K562 (cell line): ENCODE measurements around the gene TMEM126A. TPM values are rescaled to one million over a fixed set of nuclear protein-coding genes. Genes with fewer than 3 reads are reported as not detected.

Source experiments
- ATAC-seq: fragments of 200-7000 bp; cut with Tn5 transposase; 3 replicates; pipeline ENCODE4 v1.9.1; 2020; ENCODE audit warnings: moderate library complexity
- BruUV-seq: library from RNA; stranded (reverse); fragments of 400-500 nt; replicated peaks from 2 replicates; lab custom pipeline; 2021; lab: Mats Ljungman, UMichigan
- CTCF ChIA-PET: fragments of 300-600 bp; formaldehyde crosslinking; extraction: SDS; loops from one replicate; lab custom pipeline; 2021; ENCODE audit warnings: low intra/inter-chr PET ratio; lab: Yijun Ruan, JAX
- POLR2A ChIA-PET: fragments of 300-600, 350-650 bp; sonication (Branson Sonifier 250); formaldehyde crosslinking; extraction: SDS; loops from one replicate; lab custom pipeline; 2021; ENCODE audit warnings: antibody characterized with exemption, inconsistent platforms; lab: Yijun Ruan, JAX
- DNase-seq, 4 experiments: peaks; one replicate each; pipeline versions ENCODE4 v3.0.0 to v3.0.0-alpha.2; 2011 to 2018; ENCODE audit warnings: low spot score in 3 of 4, mixed read lengths in 3 of 4; ENCODE audit errors: extremely low read depth in 1 of 4
- FAIRE-seq: peaks from 2 replicates; lab custom pipeline; 2011; peaks lifted over from hg19 to GRCh38; lab: Jason Lieb, UNC
- H2AFZ ChIP-seq: 2 replicates; pipeline ENCODE4 v1.6.0; 2011; ENCODE audit warnings: low read depth, low read length, control low read depth, inconsistent platforms
- H3K27ac ChIP-seq: fragments of 200-600 bp; 3 replicates; pipeline ENCODE4 v1.8.0; 2011; ENCODE audit warnings: low read depth, mild to moderate bottlenecking, control low read depth, inconsistent platforms, low read length, moderate library complexity, mixed read lengths; ENCODE audit errors: extremely low read depth
- H3K27me3 ChIP-seq, 2 experiments: fragments of 300-600 bp in 1 of 2; 2 replicates in 1 of 2; 3 replicates in 1 of 2; pipeline versions ENCODE4 v1.6.0 to v1.8.0; 2011; ENCODE audit warnings: inconsistent platforms in 2 of 2, low read length in 2 of 2, mild to moderate bottlenecking in 1 of 2, mixed read lengths in 1 of 2, moderate library complexity in 1 of 2; ENCODE audit not compliant: control insufficient read depth in 2 of 2, insufficient read depth in 2 of 2
- H3K36me3 ChIP-seq: fragments of 300-600 bp; 3 replicates; pipeline ENCODE4 v1.8.0; 2011; ENCODE audit warnings: mild to moderate bottlenecking, low read length, inconsistent platforms; ENCODE audit not compliant: control insufficient read depth, insufficient read depth
- H3K4me1 ChIP-seq, 2 experiments: fragments of 200-600 bp in 1 of 2; replicated peaks in 1 of 2; 2 replicates in 1 of 2; 3 replicates in 1 of 2; pipeline versions ENCODE4 v1.5.1 to v1.8.0; 2011; ENCODE audit warnings: inconsistent platforms in 2 of 2, low read length in 2 of 2, mild to moderate bottlenecking in 1 of 2, mixed read lengths in 1 of 2, moderate library complexity in 1 of 2; ENCODE audit not compliant: control insufficient read depth in 2 of 2, insufficient read depth in 2 of 2
- H3K4me2 ChIP-seq: 2 replicates; pipeline ENCODE4 v1.6.1; 2011; ENCODE audit warnings: low read length, control low read depth, inconsistent platforms, mixed read lengths; ENCODE audit not compliant: insufficient read depth
- H3K4me3 ChIP-seq: fragments of 200-600 bp; sonication (generic), shearing (Covaris generic); 2 replicates; pipeline ENCODE4 v1.5.1; 2016; ENCODE audit warnings: control low read depth, inconsistent platforms
- H3K79me2 ChIP-seq: fragments of 200-600 bp; 3 replicates; pipeline ENCODE4 v1.8.0; 2011; ENCODE audit warnings: low read length, inconsistent platforms; ENCODE audit not compliant: control insufficient read depth, insufficient read depth
- H3K9ac ChIP-seq, 2 experiments: 2 replicates each; pipeline versions ENCODE4 v1.6.0 to v1.6.1; 2011; ENCODE audit warnings: low read depth in 2 of 2, low read length in 2 of 2, control low read depth in 1 of 2, inconsistent platforms in 1 of 2, mild to moderate bottlenecking in 1 of 2, mixed read lengths in 1 of 2; ENCODE audit not compliant: insufficient read depth in 1 of 2
- H3K9me1 ChIP-seq: one replicate; pipeline ENCODE4 v1.6.0; 2011; ENCODE audit warnings: inconsistent platforms, mild to moderate bottlenecking, low read length, moderate library complexity; ENCODE audit not compliant: control insufficient read depth, insufficient read depth
- H3K9me3 ChIP-seq: replicated peaks from 2 replicates; pipeline ENCODE4 v1.5.1; 2011; ENCODE audit warnings: low read depth, low read length, inconsistent platforms; ENCODE audit not compliant: control insufficient read depth, insufficient read depth
- H4K20me1 ChIP-seq: replicated peaks from 2 replicates; pipeline ENCODE4 v1.6.1; 2011; ENCODE audit warnings: low read length, inconsistent platforms, mixed read lengths; ENCODE audit not compliant: control insufficient read depth, insufficient read depth
- ATF7 ChIP-seq: fragments of 450-650 bp; IDR thresholded peaks from 2 replicates; pipeline ENCODE4 v1.7.1; 2014; ENCODE audit warnings: mild to moderate bottlenecking, moderate library complexity
- GTF2A2 ChIP-seq: IDR thresholded peaks from 2 replicates; pipeline ENCODE4 v1.6.1; 2016; ENCODE audit warnings: mild to moderate bottlenecking, missing genetic modification characterization, missing compliant biosample characterization
- MAFK ChIP-seq: IDR thresholded peaks from 2 replicates; pipeline ENCODE4 v1.6.1; 2011; ENCODE audit warnings: low read length, improper control_type of control experiment
- MEF2A ChIP-seq: IDR thresholded peaks from 2 replicates; pipeline ENCODE4 v1.6.1; 2011; ENCODE audit warnings: low read depth, mild to moderate bottlenecking, low read length, moderate library complexity; ENCODE audit not compliant: control insufficient read depth
- NR2C1 ChIP-seq, 2 experiments: fragments of 450-650 bp; IDR thresholded peaks; 2 replicates each; pipeline ENCODE4 v1.6.1; 2017; ENCODE audit warnings: mild to moderate bottlenecking in 2 of 2, antibody characterized with exemption in 1 of 2, inconsistent platforms in 1 of 2, missing compliant biosample characterization in 1 of 2, missing genetic modification characterization in 1 of 2
- PCBP2 ChIP-seq: fragments of 200-400 bp; formaldehyde crosslinking; IDR thresholded peaks from 2 replicates; pipeline ENCODE4 v1.6.1; 2018; ENCODE audit warnings: low read length, low read depth, mild to moderate bottlenecking, moderate library complexity; ENCODE audit not compliant: poor library complexity, severe bottlenecking
- RFX1 ChIP-seq: fragments of 450-650 bp; IDR thresholded peaks from 2 replicates; pipeline ENCODE4 v1.6.1; 2016; ENCODE audit warnings: mild to moderate bottlenecking, moderate library complexity
- SRSF3 ChIP-seq: fragments of 200-400 bp; formaldehyde crosslinking; IDR thresholded peaks from 2 replicates; pipeline ENCODE4 v1.6.1; 2016; ENCODE audit warnings: mild to moderate bottlenecking, low read length, moderate library complexity; ENCODE audit not compliant: insufficient read depth
- WHSC1 ChIP-seq: IDR thresholded peaks from one replicate; pipeline ENCODE4 v1.6.1; 2012; ENCODE audit warnings: low read length, control low read depth, inconsistent platforms
- YY1 ChIP-seq, 3 experiments: IDR thresholded peaks; 2 replicates each; pipeline ENCODE4 v1.6.1; 2011; ENCODE audit warnings: low read length in 2 of 3, mild to moderate bottlenecking in 2 of 3, moderate library complexity in 2 of 3, borderline replicate concordance in 1 of 3, control low read depth in 1 of 3, low read depth in 1 of 3; ENCODE audit not compliant: insufficient read depth in 3 of 3, insufficient replicate concordance in 2 of 3, control insufficient read depth in 1 of 3, insufficient read length in 1 of 3; ENCODE audit errors: extremely low read depth in 1 of 3
- ZNF311 ChIP-seq: fragments of 250-450 bp; sonication (Bioruptor Pico); IDR thresholded peaks from 2 replicates; pipeline ENCODE4 v1.4.0; 2020; ENCODE audit warnings: mild to moderate bottlenecking, moderate library complexity
- WGBS: fragments of 100-300 bp; shearing (Covaris generic); methylation state at CpG from one replicate; pipeline ENCODE4 v1.1.6; 2016; ENCODE audit warnings: low coverage, mixed read lengths; ENCODE audit not compliant: insufficient coverage; ENCODE audit errors: missing lambda C conversion rate; 5-methylcytosine and 5-hydroxymethylcytosine counted together
- in situ Hi-C: fragments of 300-500 bp; cut with MboI; formaldehyde crosslinking; loops from 4 replicates; pipeline ENCODE4 v1.15.0; 2018; ENCODE audit warnings: inconsistent platforms, mixed read lengths
- intact Hi-C: fragments of 100-400 bp; cut with micrococcal nuclease; formaldehyde crosslinking; loops from 2 replicates; pipeline ENCODE4 v1.14.2; 2022
- polyA plus RNA-seq, 8 experiments: library from polyadenylated mRNA; depleted of rRNA in 4 of 8; stranded (reverse) in 5 of 8; unstranded in 3 of 8; fragments of >200 nt; fragmentation: Nextera tagmentation in 2 of 8; fragmentation: Illumina TruSeq in 1 of 8; extraction: Ambion mirVana in 2 of 8; extraction: Trizol in 1 of 8; gene quantifications; 2 replicates each; pipeline versions ENCODE4 v1.2.1 to v1.2.3, GENCODE V29; 2011 to 2014; ENCODE audit warnings: inconsistent platforms in 1 of 8, missing spikeins in 1 of 8
- total RNA-seq, 7 experiments: library from RNA; depleted of rRNA in 6 of 7; stranded (reverse); fragments of >200 nt in 6 of 7; fragmentation: Illumina TruSeq in 2 of 7; extraction: Trizol in 2 of 7; gene quantifications; 2 replicates each; pipeline versions ENCODE4 v1.2.1 to v1.2.3, GENCODE V29; 2011 to 2021; ENCODE audit warnings: low replicate concordance in 1 of 7
- TF ChIP-seq, protein P1 (sequence below), 2 experiments: fragments of 250-450 bp in 1 of 2; fragments of 450-650 bp in 1 of 2; sonication (Bioruptor Pico) in 1 of 2; IDR thresholded peaks; 2 replicates each; pipeline versions ENCODE4 v1.6.1 to v1.8.0; 2016 to 2021; ENCODE audit warnings: mild to moderate bottlenecking in 2 of 2, moderate library complexity in 2 of 2, missing compliant biosample characterization in 1 of 2, missing genetic modification characterization in 1 of 2
- TF ChIP-seq, protein P2 (sequence below): fragments of 450-650 bp; IDR thresholded peaks from 2 replicates; pipeline ENCODE4 v1.6.1; 2018; ENCODE audit not compliant: partially characterized antibody
- TF ChIP-seq, protein P3 (sequence below): fragments of 250-450 bp; sonication (Bioruptor Pico); IDR thresholded peaks from 2 replicates; pipeline ENCODE4 v1.4.0; 2020; ENCODE audit warnings: borderline replicate concordance

Gene TMEM126A
- total and polyA plus RNA-seq, 9 of the 15 experiments (the other 6 are each of a cell fraction or from before 2014, with no cell fraction given), result 19.3 to 154 (median 56.3) TPM

DNA sequence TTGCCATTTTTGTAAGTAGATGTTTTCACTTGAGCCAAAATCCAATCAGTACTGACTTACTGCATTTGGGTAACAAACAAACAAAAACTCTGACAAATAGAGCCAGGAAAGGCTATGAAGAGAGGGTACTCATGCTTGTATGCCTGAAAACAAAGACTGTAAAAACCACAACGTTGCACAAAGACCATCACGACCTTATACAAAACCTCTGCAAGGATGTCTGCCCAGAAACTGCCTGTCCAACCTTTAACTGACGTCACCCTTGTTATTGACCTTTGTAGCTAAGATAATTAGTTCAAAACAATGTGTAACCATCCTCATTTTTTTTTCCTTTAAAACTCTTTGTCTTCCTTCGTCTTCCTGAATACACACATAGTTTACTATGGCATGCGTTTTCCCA lies 18.0 kb downstream of the TMEM126A start:
- no TSS peak for BruUV-seq
- Histone ChIP-seq H3K4me3 (no peak overlapping the region), H3K27me3 (no peaks in the 10 kb centered on the region), H3K79me2 (peaks cover 42% of the 10 kb centered on the region), H2AFZ (peak overlapping the region; percentile 99), H4K20me1 (peaks cover 16% of the 10 kb centered on the region), H3K9me3 (no peaks in the 10 kb centered on the region), H3K27ac (peak overlapping the region; percentile 98), H3K4me2 (peak overlapping the region; percentile 95; the same call in 1 of the 2 replicates), H3K36me3 (peaks cover 24% of the 10 kb centered on the region), H3K9ac (peak overlapping the region in 1 of 2 experiments; percentile 98; a peak in 1 of 4 replicates), H3K4me1 (peaks cover 5 to 14% of the 10 kb centered on the region in 2 experiments; a peak in 3 of 5 replicates), H3K9me1 (no peaks in the 10 kb centered on the region)
- WGBS, result 41% methylated on average over 5 of the region's 5 CpGs
- POLR2A ChIA-PET, result interaction anchor here (1.5 to 1.7 kb wide), 2 partner anchors 9 to 27 kb away, joined by 4 to 5 read pairs; no protein-coding TSS in a partner anchor
- DNase-seq (no peak), FAIRE-seq (no peak), ATAC-seq (no peak)
- in situ Hi-C loops (no loop called here), intact Hi-C loops (loop anchor here (10.0 kb wide), 2 partner anchors 509 to 579 kb away; partner anchors contain the start of gene EED)
- CTCF ChIA-PET, result no interaction called here
- no peak for TF ChIP-seq GTF2A2
- TF ChIP-seq YY1 (IDR thresholded peaks at IDR 0.05; ENCODE audit: borderline replicate concordance in 1 of 3, control insufficient read depth in 1 of 3, extremely low read depth in 1 of 3, insufficient read depth in 3 of 3, insufficient read length in 1 of 3, insufficient replicate concordance in 2 of 3, low read depth in 1 of 3, low read length in 2 of 3), result no peak
- TF ChIP-seq ZNF311 (CRISPR knock-in tag), result no peak
- TF ChIP-seq MEF2A, result no peak
- TF ChIP-seq, protein P1, sequence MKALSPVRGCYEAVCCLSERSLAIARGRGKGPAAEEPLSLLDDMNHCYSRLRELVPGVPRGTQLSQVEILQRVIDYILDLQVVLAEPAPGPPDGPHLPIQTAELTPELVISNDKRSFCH (CRISPR knock-in tag; IDR thresholded peaks at IDR 0.05), result no peak
- TF ChIP-seq, protein P1 (tag; IDR thresholded peaks at IDR 0.05), result 0 out of 2 replicates have a peak, but pooled peaks have one; percentile 19
- TF ChIP-seq MAFK, result no peak
- TF ChIP-seq NR2C1 (IDR thresholded peaks at IDR 0.05), result no peak
- TF ChIP-seq NR2C1 (tag; IDR thresholded peaks at IDR 0.05), result 0 out of 2 replicates have a peak, but pooled peaks have one; percentile 28
- TF ChIP-seq PCBP2, result no peak
- TF ChIP-seq, protein P2, sequence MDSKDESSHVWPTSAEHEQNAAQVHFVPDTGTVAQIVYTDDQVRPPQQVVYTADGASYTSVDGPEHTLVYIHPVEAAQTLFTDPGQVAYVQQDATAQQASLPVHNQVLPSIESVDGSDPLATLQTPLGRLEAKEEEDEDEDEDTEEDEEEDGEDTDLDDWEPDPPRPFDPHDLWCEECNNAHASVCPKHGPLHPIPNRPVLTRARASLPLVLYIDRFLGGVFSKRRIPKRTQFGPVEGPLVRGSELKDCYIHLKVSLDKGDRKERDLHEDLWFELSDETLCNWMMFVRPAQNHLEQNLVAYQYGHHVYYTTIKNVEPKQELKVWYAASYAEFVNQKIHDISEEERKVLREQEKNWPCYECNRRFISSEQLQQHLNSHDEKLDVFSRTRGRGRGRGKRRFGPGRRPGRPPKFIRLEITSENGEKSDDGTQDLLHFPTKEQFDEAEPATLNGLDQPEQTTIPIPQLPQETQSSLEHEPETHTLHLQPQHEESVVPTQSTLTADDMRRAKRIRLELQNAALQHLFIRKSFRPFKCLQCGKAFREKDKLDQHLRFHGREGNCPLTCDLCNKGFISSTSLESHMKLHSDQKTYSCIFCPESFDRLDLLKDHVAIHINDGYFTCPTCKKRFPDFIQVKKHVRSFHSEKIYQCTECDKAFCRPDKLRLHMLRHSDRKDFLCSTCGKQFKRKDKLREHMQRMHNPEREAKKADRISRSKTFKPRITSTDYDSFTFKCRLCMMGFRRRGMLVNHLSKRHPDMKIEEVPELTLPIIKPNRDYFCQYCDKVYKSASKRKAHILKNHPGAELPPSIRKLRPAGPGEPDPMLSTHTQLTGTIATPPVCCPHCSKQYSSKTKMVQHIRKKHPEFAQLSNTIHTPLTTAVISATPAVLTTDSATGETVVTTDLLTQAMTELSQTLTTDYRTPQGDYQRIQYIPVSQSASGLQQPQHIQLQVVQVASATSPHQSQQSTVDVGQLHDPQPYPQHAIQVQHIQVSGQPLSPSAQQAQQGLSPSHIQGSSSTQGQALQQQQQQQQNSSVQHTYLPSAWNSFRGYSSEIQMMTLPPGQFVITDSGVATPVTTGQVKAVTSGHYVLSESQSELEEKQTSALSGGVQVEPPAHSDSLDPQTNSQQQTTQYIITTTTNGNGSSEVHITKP, result no peak
- no peak for TF ChIP-seq SRSF3
- TF ChIP-seq, protein P3, sequence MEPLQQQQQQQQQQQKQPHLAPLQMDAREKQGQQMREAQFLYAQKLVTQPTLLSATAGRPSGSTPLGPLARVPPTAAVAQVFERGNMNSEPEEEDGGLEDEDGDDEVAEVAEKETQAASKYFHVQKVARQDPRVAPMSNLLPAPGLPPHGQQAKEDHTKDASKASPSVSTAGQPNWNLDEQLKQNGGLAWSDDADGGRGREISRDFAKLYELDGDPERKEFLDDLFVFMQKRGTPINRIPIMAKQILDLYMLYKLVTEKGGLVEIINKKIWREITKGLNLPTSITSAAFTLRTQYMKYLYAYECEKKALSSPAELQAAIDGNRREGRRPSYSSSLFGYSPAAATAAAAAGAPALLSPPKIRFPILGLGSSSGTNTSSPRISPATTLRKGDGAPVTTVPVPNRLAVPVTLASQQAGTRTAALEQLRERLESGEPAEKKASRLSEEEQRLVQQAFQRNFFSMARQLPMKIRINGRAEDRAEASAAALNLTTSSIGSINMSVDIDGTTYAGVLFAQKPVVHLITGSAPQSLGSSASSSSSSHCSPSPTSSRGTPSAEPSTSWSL, result no peak
- TF ChIP-seq RFX1, result no peak
- TF ChIP-seq ATF7, result peak; percentile 9; the same call in 1 of the 2 replicates
- TF ChIP-seq WHSC1, result no peak
